Right kidney (tissue), 1 donor: ENCODE data around the gene INHA.

Experiments
- DNase-seq: peaks from one replicate; pipeline ENCODE4 v3.0.0-alpha.2; 2016

INHA gene

GRCh38 chr2:219539926-219540678 is 32.0 kb upstream of the INHA start:
- no peak for DNase-seq

- DNase-seq, result no peak
These were observed 31.2 kb upstream of the INHA start for GRCh38 chr2:219540784-219541504.

- peak; percentile 98 for DNase-seq
These were observed 30.4 kb upstream of the INHA start for GRCh38 chr2:219541611-219542180.

GRCh38 chr2:219542931-219543595 is 29.0 kb upstream of the INHA start:
- DNase-seq, result peak; percentile 91

- peak; percentile 98 for DNase-seq
These were observed 28.3 kb upstream of the INHA start, which contains the start of the genes CHPF and TMEM198 for GRCh38 chr2:219543596-219544358. Gene CHPF, minus strand, starts transcription at chr2:219543809. Its CDS starts 271 bp downstream, at chr2:219543538. Gene TMEM198, plus strand, starts transcription at chr2:219544028. Its CDS starts 700 bp downstream, at chr2:219544728.

- no peak for DNase-seq
These were observed 27.5 kb upstream of the INHA start for GRCh38 chr2:219544567-219544966.

- DNase-seq, result no peak
These were observed 26.7 kb upstream of the INHA start for GRCh38 chr2:219545295-219545942.

GRCh38 chr2:219545943-219546352 is 26.2 kb upstream of the INHA start:
- DNase-seq, result no peak

- no peak for DNase-seq
These were observed 24.5 kb upstream of the INHA start for GRCh38 chr2:219547621-219548020.

GRCh38 chr2:219548990-219549389 is 23.1 kb upstream of the INHA start:
- no peak for DNase-seq

- no peak for DNase-seq
These were observed 22.5 kb upstream of the INHA start for GRCh38 chr2:219549619-219550018.

- DNase-seq, result peak; percentile 81
These were observed 20.4 kb upstream of the INHA start for GRCh38 chr2:219551441-219552381.

GRCh38 chr2:219552382-219553167 is 19.5 kb upstream of the INHA start:
- DNase-seq, result peak; percentile 99

GRCh38 chr2:219553168-219553417 is 19.0 kb upstream of the INHA start:
- no peak for DNase-seq

- no peak for DNase-seq
These were observed 18.6 kb upstream of the INHA start for GRCh38 chr2:219553463-219553963.

GRCh38 chr2:219554350-219554749 is 17.8 kb upstream of the INHA start:
- no peak for DNase-seq

- no peak for DNase-seq
These were observed 16.2 kb upstream of the INHA start for GRCh38 chr2:219555956-219556355.

GRCh38 chr2:219556413-219556812 is 15.7 kb upstream of the INHA start:
- no peak for DNase-seq

GRCh38 chr2:219557320-219557719 is 14.8 kb upstream of the INHA start:
- no peak for DNase-seq
